HepG2 (cell line): ENCODE data around the gene TTLL1. TPM values are rescaled to one million over a fixed set of nuclear protein-coding genes. Genes with fewer than 3 reads are reported as not detected.

Source experiments
- FOSL2 ChIP-seq: sonication (generic); formaldehyde crosslinking; IDR thresholded peaks from 2 replicates; pipeline ENCODE4 v1.4.0; 2020; ENCODE audit warnings: missing genetic modification reagents
- HOXA5 ChIP-seq: sonication (generic); formaldehyde crosslinking; IDR thresholded peaks from 2 replicates; pipeline ENCODE4 v1.4.0; 2020; ENCODE audit warnings: missing genetic modification reagents
- IKZF4 ChIP-seq: sonication (generic); formaldehyde crosslinking; IDR thresholded peaks from 2 replicates; pipeline ENCODE4 v1.5.1; 2020; ENCODE audit warnings: borderline replicate concordance, mild to moderate bottlenecking, low read depth, missing genetic modification reagents; ENCODE audit errors: not compliant biosample characterization
- ISL2 ChIP-seq: sonication (generic); formaldehyde crosslinking; IDR thresholded peaks from 2 replicates; pipeline ENCODE4 v1.5.0; 2020; ENCODE audit warnings: missing genetic modification reagents
- JUNB ChIP-seq: sonication (generic); formaldehyde crosslinking; IDR thresholded peaks from 2 replicates; pipeline ENCODE4 v1.8.0; 2022; ENCODE audit warnings: missing genetic modification reagents, mild to moderate bottlenecking, borderline replicate concordance
- KDM2A ChIP-seq: sonication (generic); formaldehyde crosslinking; IDR thresholded peaks from 2 replicates; pipeline ENCODE4 v1.4.0; 2020; ENCODE audit warnings: low read depth, missing genetic modification reagents, borderline replicate concordance
- MBD4 ChIP-seq: IDR thresholded peaks from 2 replicates; pipeline ENCODE4 v1.6.1; 2012; ENCODE audit warnings: low read length, inconsistent platforms, borderline replicate concordance
- NCOA2 ChIP-seq: sonication (generic); formaldehyde crosslinking; IDR thresholded peaks from 2 replicates; pipeline ENCODE4 v1.8.0; 2022; ENCODE audit warnings: inconsistent platforms
- ONECUT2 ChIP-seq: sonication (generic); formaldehyde crosslinking; IDR thresholded peaks from 2 replicates; pipeline ENCODE4 v1.4.0; 2020; ENCODE audit warnings: missing genetic modification reagents
- PRDM4 ChIP-seq: sonication (generic); formaldehyde crosslinking; IDR thresholded peaks from 2 replicates; pipeline ENCODE4 v1.9.0; 2021; ENCODE audit warnings: missing genetic modification reagents, borderline replicate concordance
- SATB2 ChIP-seq: sonication (generic); formaldehyde crosslinking; IDR thresholded peaks from 2 replicates; pipeline ENCODE4 v1.5.0; 2020; ENCODE audit warnings: missing genetic modification reagents
- STAT6 ChIP-seq: sonication (generic); formaldehyde crosslinking; IDR thresholded peaks from 2 replicates; pipeline ENCODE4 v1.4.0; 2020; ENCODE audit warnings: missing genetic modification reagents, mild to moderate bottlenecking, borderline replicate concordance
- TBX2 ChIP-seq: sonication (generic); formaldehyde crosslinking; IDR thresholded peaks from 2 replicates; pipeline ENCODE4 v1.5.0; 2020; ENCODE audit warnings: missing genetic modification reagents, mild to moderate bottlenecking, borderline replicate concordance
- TRIM24 ChIP-seq: sonication (generic); formaldehyde crosslinking; IDR thresholded peaks from 2 replicates; pipeline ENCODE4 v1.8.0; 2022; ENCODE audit warnings: mild to moderate bottlenecking, missing genetic modification reagents
- TSC22D2 ChIP-seq: sonication (generic); formaldehyde crosslinking; IDR thresholded peaks from 2 replicates; pipeline ENCODE4 v1.5.1; 2020; ENCODE audit warnings: missing genetic modification reagents, mild to moderate bottlenecking, borderline replicate concordance
- ZEB1 ChIP-seq: IDR thresholded peaks from 2 replicates; pipeline ENCODE4 v1.6.1; 2012; ENCODE audit warnings: mild to moderate bottlenecking, low read depth, inconsistent platforms; ENCODE audit not compliant: insufficient replicate concordance
- ZNF326 ChIP-seq: sonication (generic); formaldehyde crosslinking; IDR thresholded peaks from 2 replicates; pipeline ENCODE4 v1.4.0; 2020; ENCODE audit warnings: missing genetic modification reagents, borderline replicate concordance
- ZNF549 ChIP-seq: sonication (generic); formaldehyde crosslinking; IDR thresholded peaks from 2 replicates; pipeline ENCODE4 v1.5.0; 2020; ENCODE audit warnings: missing genetic modification reagents
- ZNF775 ChIP-seq: sonication (generic); formaldehyde crosslinking; IDR thresholded peaks from 2 replicates; pipeline ENCODE4 v1.4.0; 2020; ENCODE audit warnings: missing genetic modification reagents, mild to moderate bottlenecking, moderate library complexity, borderline replicate concordance
- polyA plus RNA-seq, 8 experiments: library from polyadenylated mRNA; depleted of rRNA in 3 of 8; stranded (reverse) in 7 of 8; unstranded in 1 of 8; fragments of >200 nt; fragmentation: Illumina TruSeq in 4 of 8; extraction: Trizol in 4 of 8; gene quantifications; 2 replicates each; pipeline versions ENCODE4 v1.2.1 to v1.2.3, GENCODE V29; 2011 to 2016; ENCODE audit warnings: low read depth in 4 of 8, missing spikeins in 1 of 8, mixed read lengths in 1 of 8; ENCODE audit not compliant: insufficient read depth in 1 of 8
- total RNA-seq, 5 experiments: library from RNA; depleted of rRNA; stranded (reverse); fragments of >200 nt; fragmentation: Illumina TruSeq; extraction: Trizol; gene quantifications; 2 replicates each; pipeline ENCODE4 v1.2.3, GENCODE V29; 2016; ENCODE audit warnings: low read depth in 1 of 5
- TF ChIP-seq, protein P1 (sequence below): IDR thresholded peaks from 2 replicates; pipeline ENCODE4 v1.6.1; 2016; ENCODE audit warnings: control low read depth
- TF ChIP-seq, protein P2 (sequence below): sonication (generic); formaldehyde crosslinking; IDR thresholded peaks from 2 replicates; pipeline ENCODE4 v1.5.1; 2020; ENCODE audit warnings: mild to moderate bottlenecking, moderate library complexity, missing genetic modification reagents
- TF ChIP-seq, protein P3 (sequence below): IDR thresholded peaks from 2 replicates; pipeline ENCODE4 v1.6.1; 2016

The TTLL1 gene
- total and polyA plus RNA-seq, 2 of the 13 experiments (the other 11 are each of a cell fraction or from before 2014, with no cell fraction given) = 1.6 to 5.3 TPM

DNA sequence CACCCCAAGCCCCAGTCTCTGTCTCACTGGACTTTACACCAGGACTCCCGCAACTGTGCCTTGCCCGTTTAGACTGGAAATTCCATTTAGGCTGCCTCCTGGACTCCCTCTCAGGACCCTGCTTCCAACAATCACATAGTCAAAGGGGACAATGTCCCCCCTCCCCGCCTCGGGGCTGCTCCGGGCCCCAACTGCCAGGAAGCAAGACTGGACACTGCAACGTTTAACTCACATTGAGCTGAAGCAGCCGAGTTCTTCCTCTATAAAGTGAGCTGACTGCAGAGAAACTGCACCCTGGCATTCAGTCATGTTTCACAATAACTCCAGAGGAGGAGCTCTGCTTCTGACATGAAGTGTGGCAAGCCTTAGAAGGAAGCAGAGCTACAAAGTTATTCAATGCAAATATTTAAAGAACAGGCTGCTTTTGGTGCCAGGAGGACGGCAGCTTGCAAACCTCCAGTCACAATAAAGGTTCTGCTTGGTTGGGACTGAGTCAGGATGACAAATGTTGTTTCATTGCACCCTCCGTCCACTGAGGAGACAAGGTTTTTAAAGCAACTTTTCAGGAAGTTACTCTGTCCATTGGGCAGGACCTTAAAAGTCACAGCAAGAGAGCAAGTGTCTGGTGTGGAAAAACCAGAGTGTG is 94.2 kb downstream of the TTLL1 start (continued):
- TF ChIP-seq HOXA5 (peak; percentile 65; the same call in 1 of the 2 replicates), IKZF4 (CRISPR knock-in tag) (no peak), TBX2 (CRISPR knock-in tag) (no peak), MBD4 (0 out of 2 replicates have a peak, but pooled peaks have one; percentile 60), KDM2A (CRISPR knock-in tag) (no peak), TRIM24 (CRISPR knock-in tag) (no peak), JUNB (peak; percentile 32; the same call in 1 of the 2 replicates), SATB2 (CRISPR knock-in tag) (no peak), STAT6 (CRISPR knock-in tag) (peak; percentile 62; the same call in 1 of the 2 replicates), ZNF326 (CRISPR knock-in tag) (no peak), FOSL2 (CRISPR knock-in tag) (peak; percentile 83), ZNF775 (CRISPR knock-in tag) (no peak), PRDM4 (CRISPR knock-in tag) (no peak), ZNF549 (no peak), ZEB1 (no peak), ONECUT2 (no peak), ISL2 (CRISPR knock-in tag) (peak; percentile 82), NCOA2 (CRISPR knock-in tag) (peak; percentile 85), TSC22D2 (no peak)
- TF ChIP-seq, protein P1, sequence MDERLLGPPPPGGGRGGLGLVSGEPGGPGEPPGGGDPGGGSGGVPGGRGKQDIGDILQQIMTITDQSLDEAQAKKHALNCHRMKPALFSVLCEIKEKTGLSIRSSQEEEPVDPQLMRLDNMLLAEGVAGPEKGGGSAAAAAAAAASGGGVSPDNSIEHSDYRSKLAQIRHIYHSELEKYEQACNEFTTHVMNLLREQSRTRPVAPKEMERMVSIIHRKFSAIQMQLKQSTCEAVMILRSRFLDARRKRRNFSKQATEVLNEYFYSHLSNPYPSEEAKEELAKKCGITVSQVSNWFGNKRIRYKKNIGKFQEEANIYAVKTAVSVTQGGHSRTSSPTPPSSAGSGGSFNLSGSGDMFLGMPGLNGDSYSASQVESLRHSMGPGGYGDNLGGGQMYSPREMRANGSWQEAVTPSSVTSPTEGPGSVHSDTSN (CRISPR knock-in tag) = no peak
- TF ChIP-seq, protein P2, sequence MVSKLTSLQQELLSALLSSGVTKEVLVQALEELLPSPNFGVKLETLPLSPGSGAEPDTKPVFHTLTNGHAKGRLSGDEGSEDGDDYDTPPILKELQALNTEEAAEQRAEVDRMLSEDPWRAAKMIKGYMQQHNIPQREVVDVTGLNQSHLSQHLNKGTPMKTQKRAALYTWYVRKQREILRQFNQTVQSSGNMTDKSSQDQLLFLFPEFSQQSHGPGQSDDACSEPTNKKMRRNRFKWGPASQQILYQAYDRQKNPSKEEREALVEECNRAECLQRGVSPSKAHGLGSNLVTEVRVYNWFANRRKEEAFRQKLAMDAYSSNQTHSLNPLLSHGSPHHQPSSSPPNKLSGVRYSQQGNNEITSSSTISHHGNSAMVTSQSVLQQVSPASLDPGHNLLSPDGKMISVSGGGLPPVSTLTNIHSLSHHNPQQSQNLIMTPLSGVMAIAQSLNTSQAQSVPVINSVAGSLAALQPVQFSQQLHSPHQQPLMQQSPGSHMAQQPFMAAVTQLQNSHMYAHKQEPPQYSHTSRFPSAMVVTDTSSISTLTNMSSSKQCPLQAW = no peak
- TF ChIP-seq, protein P3, sequence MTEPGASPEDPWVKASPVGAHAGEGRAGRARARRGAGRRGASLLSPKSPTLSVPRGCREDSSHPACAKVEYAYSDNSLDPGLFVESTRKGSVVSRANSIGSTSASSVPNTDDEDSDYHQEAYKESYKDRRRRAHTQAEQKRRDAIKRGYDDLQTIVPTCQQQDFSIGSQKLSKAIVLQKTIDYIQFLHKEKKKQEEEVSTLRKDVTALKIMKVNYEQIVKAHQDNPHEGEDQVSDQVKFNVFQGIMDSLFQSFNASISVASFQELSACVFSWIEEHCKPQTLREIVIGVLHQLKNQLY (CRISPR knock-in tag) = no peak
